ENCODE results near the gene PRAC2.

The PRAC2 gene

DNA sequence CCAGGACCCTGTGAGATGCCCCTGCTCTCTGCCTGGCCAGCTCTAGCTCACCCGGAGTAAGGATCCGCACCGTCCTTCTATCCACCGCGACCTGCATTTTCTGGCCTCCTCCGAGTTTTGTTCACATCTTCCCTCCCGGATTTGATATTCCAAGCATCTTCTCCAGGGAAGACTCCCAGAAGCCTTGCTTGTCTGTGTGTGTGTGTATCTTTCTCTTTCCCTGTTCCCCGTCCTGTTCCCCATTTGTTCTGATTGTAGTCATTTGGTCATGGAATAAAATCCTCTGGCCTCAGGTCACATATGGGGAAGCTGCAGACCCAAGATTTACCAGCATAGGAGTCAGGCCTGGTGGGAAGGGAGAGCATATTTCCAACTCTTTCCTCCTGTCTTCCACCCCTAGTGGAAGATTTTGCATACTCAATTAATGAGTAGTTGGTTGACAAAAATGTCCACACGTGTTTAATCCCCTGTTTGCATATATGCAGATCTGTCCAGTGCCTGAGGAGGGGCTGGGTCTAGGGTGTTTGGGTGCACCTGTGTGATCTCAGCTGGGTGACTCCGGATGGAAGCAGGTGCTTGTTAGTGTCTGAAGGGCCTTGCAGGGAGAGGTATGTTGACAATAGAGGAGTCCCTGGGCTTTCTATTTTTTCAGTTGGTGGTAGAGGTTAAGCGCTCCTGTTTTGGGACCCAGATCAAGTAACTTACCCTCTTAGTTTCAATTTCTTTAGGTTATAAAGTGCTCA is 2.5 kb upstream of the PRAC2 start:
- no peak for DNase-seq

DNA sequence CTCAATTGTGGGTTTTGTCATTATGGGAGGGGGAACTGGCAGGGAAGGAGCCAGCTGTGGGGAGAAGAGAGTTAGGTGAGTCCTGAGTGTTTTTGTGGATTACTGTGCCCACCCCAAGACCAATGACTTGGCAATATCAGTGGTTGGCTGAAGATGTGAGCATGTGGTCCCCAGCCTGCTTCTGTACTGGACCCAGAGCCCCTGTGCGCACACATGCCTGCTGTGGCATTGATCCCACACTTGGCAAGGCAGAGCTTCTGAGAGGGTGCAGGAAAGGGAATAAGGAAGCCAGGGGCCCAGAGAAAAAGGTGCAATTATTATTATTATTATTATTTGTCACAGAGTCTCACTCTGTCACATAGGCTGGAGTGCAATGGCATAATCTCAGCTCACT is 2.0 kb upstream of the PRAC2 start:
- DNase-seq: no peak

- DNase-seq: no peak
Observed at GRCh38 chr17:48722201-48722907, 631 bp upstream of the PRAC2 start, which contains the start of gene PRAC1. PRAC1 (minus strand) TSS chr17:48722518; CDS start chr17:48722392, 126 bp downstream.

GRCh38 chr17:48723423-48724250 is 652 bp downstream of the PRAC2 start:
- DNase-seq: no peak

- DNase-seq: peak; percentile 44
Observed at GRCh38 chr17:48724251-48725003, 1.4 kb downstream of the PRAC2 start.

DNA sequence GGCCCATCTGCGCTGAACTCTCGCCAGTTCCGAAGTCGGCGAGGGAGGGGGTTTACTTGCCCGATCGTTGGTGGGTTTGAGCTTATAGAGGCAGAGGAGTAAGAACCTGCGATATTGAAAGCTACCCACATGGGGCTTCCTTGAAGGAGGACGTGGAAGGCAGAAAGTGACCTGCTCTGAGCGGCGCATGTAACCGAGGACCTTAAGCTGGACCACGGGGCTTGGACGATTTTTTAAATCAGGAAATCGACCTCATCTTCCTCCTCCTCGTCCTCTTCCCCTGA is 2.0 kb downstream of the PRAC2 start:
- no peak for DNase-seq

GRCh38 chr17:48725288-48726064 is 2.5 kb downstream of the PRAC2 start:
- no peak for DNase-seq

DNA sequence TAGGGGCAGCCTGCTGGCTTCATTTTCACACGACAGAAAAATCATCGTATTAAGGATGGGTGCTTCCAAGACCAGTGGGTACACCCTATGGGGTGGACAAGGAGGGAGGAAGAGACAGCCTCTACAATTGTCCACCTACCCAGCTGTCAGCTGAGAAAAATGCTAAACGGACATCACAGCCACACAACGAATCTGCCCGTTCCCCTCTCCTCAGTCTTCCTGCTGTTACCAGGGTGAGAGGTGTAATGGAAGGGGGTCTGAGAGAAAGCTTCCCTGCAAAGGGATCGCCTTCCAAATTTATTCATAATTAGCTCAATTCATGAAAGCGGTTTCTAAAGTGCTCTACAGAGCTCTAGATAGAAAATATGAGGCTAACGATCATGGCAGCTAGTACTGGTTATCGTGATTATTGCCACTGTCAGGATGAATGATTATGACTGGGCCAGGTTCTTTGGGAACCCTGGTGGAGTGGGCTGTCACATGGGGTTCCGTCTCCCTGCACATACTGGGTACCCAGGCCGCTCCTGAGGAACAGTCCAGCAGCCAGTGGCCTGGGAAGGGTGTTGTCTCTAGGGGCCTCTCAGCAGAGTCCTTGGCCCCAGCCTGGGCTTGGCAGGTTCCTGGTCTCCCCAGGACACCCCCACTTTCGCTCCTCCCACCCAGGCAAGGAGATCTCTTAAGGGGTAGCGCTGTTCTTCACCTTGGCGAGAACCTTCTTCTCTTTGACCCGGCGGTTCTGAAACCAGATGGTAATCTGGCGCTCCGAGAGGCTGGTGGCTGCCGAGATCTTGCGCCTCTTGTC is 3.3 kb downstream of the PRAC2 start:
- DNase-seq: no peak

DNA sequence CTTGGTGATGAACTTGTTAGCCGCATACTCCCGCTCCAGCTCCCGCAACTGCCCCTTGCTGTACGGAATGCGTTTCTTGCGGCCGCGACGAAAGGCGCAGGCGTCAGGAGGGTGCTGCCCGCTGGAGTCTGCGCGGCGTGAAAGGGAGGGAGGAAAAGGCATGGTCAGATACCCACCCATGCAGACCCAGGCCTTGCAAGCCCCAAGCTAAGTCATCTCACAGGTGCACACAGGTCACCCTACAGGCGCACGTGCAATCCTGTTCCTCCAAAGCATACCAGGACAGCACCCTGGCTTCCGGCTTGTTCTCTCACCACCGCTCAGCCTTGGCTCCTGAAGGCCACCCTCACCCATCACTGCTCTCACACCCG is 3.9 kb downstream of the PRAC2 start:
- no peak for DNase-seq

DNA sequence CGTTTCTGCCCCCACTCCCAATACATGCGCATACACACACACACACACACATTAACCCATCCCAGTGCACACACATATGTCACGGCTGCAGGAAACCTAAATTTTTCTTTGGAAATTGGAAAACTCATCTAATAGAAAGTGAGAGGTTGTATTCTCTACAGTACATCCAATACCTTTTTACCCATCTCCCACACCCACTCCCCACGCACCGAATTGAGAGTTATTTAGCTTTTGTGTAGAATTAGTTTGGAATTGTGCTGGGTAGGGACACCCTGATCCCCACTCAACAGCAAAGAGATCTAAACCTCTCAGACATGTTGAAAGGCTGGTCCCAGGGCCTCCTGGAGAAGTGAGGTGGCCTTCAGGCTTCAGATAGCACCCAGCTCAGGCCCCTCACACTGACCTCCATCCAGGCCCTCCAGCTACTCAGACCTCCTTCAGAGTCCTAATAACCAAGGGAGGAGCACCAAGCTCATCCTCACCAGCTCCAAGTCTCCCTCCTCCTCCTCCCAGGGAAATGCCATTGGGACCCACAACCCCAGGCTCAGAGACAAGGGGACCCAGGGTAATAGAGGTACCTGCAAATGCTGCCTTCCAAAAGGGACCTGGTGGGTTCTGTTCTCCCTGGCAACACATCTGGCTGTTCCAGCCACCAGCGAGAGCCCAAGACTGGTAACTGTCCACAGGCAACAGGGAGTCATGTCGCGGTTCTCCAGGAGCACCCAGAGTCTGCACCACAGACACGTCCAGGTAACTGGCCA is 4.6 kb downstream of the PRAC2 start:
- no peak for DNase-seq

GRCh38 chr17:48728232-48729231 is 5.5 kb downstream of the PRAC2 start, which contains the start of gene HOXB13:
HOXB13 (minus strand) TSS chr17:48728750; CDS start chr17:48728593, 157 bp downstream.
- no peak for DNase-seq

- DNase-seq: no peak
Observed at GRCh38 chr17:48729335-48730239, 6.6 kb downstream of the PRAC2 start.

- DNase-seq: no peak
Observed at GRCh38 chr17:48730240-48730550, 7.2 kb downstream of the PRAC2 start.

DNA sequence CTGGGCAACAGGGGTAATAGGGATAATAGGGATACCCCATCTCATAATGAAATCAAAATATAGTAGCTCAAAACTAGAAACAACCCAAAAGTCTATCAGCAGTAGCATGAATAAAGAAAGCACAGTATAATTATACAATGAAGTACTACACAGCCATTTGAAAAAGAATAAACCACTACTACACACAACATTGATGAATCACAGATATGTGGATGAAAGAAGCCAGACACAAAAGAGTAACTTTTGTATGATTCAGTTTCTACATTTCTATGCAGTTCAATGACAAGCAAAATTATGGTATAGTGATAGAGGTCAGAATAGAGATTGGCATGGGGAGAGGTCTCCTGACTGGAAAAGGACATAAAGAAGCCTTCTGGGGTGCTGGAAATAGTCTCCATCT is 8.4 kb downstream of the PRAC2 start:
- no peak for DNase-seq

DNA sequence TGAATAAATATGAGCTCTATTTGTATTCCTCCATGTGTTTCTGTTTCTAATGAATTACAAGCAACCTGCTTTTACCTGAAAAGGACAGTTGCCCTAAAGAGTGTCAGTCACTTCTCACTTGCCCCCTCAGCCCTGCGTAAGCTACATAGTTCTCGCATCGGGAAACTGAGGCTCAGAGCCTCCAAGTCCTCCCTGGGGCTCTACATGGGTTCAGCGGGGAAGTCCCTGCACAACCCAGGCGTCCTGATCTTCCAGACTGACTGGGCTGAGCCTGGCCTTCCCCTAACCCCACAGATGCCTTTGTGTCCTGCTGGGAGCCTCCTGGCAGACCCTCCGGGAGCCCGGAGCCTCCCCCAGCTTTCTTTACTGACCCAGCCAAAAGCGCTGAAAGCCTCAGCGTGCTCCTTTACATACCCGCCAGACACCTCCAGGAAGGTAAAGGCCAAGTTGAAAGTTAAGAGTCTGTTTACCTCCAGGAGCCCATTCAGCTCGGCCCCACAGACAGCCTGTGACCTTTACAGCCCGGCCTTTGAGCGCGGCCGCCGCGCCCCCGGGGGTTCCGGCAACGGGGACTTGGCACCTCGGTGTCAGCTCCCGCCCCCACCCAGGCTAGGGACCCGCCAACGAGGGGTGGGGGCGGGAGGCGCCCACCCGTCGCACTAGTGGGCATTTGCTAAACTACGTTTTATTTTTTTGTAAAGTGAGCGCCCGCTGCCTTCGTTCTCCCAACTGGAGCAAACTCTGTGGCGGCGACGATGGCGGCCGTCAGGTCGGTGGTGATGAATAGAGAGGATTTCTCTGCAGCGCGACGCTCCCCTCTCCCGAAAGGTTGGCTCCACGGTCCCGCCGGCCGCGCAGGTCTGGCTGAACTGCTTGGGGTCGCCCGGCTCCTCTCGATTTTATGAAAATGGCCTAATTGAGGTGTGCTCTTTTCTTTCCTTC is 10.0 kb downstream of the PRAC2 start:
- no peak for DNase-seq

DNA sequence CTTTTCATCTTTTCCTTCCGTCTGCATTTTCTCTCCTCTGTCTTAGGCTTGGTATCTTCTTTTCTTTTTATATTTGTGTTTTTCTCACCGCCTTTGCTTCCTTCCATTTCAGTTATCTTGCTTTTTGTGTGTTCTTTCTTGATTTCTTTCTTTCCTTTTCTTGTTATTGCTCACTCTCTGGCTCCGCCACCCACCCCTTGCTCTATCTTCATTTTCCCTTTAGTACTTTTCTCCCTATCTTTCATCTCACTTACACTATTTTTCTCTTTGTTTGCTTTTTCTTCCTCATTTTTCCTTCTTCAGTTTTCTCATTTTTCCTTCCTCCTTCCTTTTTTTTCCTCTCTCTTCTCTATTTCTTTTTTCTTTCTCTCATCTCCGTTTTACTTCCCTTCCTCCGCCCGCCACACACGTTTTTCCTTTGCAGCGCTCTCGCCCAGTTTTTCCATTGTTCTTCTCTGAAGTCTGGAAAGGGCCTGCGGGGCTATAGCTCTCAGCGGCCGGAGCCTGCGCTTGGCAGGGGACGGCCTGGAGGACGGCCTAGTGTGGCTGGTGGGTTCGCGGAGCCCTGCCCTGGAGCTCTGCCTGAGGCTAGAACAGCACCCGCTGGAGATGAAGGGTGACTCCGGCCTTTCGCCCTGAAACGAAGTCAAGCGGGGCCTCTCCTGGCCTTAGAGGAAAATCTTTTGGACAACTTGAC is 10.8 kb downstream of the PRAC2 start:
- DNase-seq: no peak

Data from 8988T (cell line).